ENCODE measurements around the gene KRTAP5-6.

KRTAP5-6 gene

GRCh38 chr11:1701091-1701807 lies 4.3 kb downstream of the KRTAP5-6 start (continued):
- TF ChIP-seq, protein P1, sequence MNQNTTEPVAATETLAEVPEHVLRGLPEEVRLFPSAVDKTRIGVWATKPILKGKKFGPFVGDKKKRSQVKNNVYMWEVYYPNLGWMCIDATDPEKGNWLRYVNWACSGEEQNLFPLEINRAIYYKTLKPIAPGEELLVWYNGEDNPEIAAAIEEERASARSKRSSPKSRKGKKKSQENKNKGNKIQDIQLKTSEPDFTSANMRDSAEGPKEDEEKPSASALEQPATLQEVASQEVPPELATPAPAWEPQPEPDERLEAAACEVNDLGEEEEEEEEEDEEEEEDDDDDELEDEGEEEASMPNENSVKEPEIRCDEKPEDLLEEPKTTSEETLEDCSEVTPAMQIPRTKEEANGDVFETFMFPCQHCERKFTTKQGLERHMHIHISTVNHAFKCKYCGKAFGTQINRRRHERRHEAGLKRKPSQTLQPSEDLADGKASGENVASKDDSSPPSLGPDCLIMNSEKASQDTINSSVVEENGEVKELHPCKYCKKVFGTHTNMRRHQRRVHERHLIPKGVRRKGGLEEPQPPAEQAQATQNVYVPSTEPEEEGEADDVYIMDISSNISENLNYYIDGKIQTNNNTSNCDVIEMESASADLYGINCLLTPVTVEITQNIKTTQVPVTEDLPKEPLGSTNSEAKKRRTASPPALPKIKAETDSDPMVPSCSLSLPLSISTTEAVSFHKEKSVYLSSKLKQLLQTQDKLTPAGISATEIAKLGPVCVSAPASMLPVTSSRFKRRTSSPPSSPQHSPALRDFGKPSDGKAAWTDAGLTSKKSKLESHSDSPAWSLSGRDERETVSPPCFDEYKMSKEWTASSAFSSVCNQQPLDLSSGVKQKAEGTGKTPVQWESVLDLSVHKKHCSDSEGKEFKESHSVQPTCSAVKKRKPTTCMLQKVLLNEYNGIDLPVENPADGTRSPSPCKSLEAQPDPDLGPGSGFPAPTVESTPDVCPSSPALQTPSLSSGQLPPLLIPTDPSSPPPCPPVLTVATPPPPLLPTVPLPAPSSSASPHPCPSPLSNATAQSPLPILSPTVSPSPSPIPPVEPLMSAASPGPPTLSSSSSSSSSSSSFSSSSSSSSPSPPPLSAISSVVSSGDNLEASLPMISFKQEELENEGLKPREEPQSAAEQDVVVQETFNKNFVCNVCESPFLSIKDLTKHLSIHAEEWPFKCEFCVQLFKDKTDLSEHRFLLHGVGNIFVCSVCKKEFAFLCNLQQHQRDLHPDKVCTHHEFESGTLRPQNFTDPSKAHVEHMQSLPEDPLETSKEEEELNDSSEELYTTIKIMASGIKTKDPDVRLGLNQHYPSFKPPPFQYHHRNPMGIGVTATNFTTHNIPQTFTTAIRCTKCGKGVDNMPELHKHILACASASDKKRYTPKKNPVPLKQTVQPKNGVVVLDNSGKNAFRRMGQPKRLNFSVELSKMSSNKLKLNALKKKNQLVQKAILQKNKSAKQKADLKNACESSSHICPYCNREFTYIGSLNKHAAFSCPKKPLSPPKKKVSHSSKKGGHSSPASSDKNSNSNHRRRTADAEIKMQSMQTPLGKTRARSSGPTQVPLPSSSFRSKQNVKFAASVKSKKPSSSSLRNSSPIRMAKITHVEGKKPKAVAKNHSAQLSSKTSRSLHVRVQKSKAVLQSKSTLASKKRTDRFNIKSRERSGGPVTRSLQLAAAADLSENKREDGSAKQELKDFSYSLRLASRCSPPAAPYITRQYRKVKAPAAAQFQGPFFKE (tag by site-specific recombination; IDR thresholded peaks at IDR 0.05; ENCODE audit: borderline replicate concordance): no peak
- no peak for TF ChIP-seq TCF7L2 (IDR thresholded peaks at IDR 0.05; ENCODE audit: borderline replicate concordance, low read depth, low read length)
- TF ChIP-seq ZBTB8A (tag by site-specific recombination; IDR thresholded peaks at IDR 0.05): no peak
- TF ChIP-seq ZSCAN30 (tag by site-specific recombination; IDR thresholded peaks at IDR 0.05): no peak
- no peak for TF ChIP-seq IKZF3 (tag by site-specific recombination; IDR thresholded peaks at IDR 0.05)
- no peak for TF ChIP-seq SP2 (tag by site-specific recombination; IDR thresholded peaks at IDR 0.05)

DNA sequence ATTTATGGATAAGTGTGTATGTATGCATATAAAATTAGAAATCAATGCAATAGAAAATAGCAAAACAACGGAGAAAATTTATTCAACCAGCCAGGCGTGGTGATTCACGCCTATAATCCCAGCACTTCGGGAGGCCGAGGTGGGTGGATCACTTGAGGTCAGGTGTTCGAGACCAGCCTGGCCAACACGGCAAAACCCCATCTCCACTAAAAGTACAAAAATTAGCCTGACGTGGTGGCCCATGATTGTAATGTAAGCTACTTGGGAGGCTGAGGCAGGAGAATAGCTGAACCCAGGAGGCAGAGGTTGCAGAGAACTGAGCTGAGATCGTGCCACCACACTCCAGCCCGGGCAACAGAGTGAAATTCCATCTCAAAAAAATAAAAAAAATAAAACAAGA lies 5.5 kb downstream of the KRTAP5-6 start:
- no peaks in the 10 kb centered on the region for H3K9me3 ChIP-seq (ENCODE audit: control insufficient read depth, insufficient read depth, low read depth, low read length)
- ChIA-PET POLR2A (no interaction called here), CTCF (interaction anchor here (1.0 to 6.2 kb wide), 2 partner anchors 8 to 131 kb away, joined by 3 to 38 read pairs; partner anchors contain the start of gene SYT8)
- TF ChIP-seq ZFP41 (tag by site-specific recombination; IDR thresholded peaks at IDR 0.05; ENCODE audit: borderline replicate concordance): no peak
- no peak overlapping the region for H3K27ac ChIP-seq (ENCODE audit: extremely low read depth, low read depth, low read length)
- H3K4me3 ChIP-seq (ENCODE audit: low read depth, low read length): no peak overlapping the region
- H3K4me1 ChIP-seq (ENCODE audit: control insufficient read depth, insufficient read depth, low read length): no peaks in the 10 kb centered on the region
- H3K36me3 ChIP-seq (ENCODE audit: control insufficient read depth in 2 of 2, insufficient read depth in 1 of 2, low read length in 2 of 2): no peaks in the 10 kb centered on the region

DNA sequence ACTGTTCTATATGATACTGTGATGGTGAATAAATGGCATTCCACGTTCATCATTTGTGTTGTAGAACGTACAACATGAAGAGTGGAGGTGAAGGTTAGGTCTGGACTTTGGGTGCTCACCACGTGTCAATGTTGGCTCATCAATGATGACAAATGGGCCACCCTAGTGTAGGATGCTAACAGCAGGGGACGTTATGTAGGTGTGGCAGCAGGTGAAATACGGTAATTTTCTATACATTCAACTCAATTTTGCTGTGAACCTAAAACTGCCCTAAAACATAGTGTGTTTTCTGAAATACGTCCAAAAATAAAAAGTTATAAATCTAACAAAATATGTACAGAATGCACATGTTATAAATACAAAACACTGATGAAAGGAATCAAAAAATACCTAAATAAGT lies 6.2 kb downstream of the KRTAP5-6 start:
- H3K9me3 ChIP-seq (ENCODE audit: control insufficient read depth, insufficient read depth, low read depth, low read length): no peaks in the 10 kb centered on the region
- H3K27ac ChIP-seq (ENCODE audit: extremely low read depth, low read depth, low read length): no peak overlapping the region
- ChIA-PET CTCF (interaction anchor here (6.2 kb wide), 1 partner anchor 130 kb away, joined by 38 read pairs; the partner anchor contains the start of gene SYT8), POLR2A (no interaction called here)
- TF ChIP-seq, protein P2, sequence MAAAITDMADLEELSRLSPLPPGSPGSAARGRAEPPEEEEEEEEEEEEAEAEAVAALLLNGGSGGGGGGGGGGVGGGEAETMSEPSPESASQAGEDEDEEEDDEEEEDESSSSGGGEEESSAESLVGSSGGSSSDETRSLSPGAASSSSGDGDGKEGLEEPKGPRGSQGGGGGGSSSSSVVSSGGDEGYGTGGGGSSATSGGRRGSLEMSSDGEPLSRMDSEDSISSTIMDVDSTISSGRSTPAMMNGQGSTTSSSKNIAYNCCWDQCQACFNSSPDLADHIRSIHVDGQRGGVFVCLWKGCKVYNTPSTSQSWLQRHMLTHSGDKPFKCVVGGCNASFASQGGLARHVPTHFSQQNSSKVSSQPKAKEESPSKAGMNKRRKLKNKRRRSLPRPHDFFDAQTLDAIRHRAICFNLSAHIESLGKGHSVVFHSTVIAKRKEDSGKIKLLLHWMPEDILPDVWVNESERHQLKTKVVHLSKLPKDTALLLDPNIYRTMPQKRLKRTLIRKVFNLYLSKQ (tag by site-specific recombination; IDR thresholded peaks at IDR 0.05; ENCODE audit: borderline replicate concordance): no peak
- TF ChIP-seq ZNF239 (tag by site-specific recombination; IDR thresholded peaks at IDR 0.05): no peak
- H3K4me1 ChIP-seq (ENCODE audit: control insufficient read depth, insufficient read depth, low read length): no peaks in the 10 kb centered on the region
- H3K4me3 ChIP-seq (ENCODE audit: low read depth, low read length): no peak overlapping the region
- no peaks in the 10 kb centered on the region for H3K36me3 ChIP-seq (ENCODE audit: control insufficient read depth in 2 of 2, insufficient read depth in 1 of 2, low read length in 2 of 2)
